ENCODE data around the gene PRSS1. TPM values are rescaled to one million over a fixed set of nuclear protein-coding genes. Genes with fewer than 3 reads are reported as not detected.
A peak's percentile ranks its signal among the peaks of the same experiment; 100 is the strongest.

Gene PRSS1
- total RNA-seq, 1 donor from 2014 or later = not detected

DNA sequence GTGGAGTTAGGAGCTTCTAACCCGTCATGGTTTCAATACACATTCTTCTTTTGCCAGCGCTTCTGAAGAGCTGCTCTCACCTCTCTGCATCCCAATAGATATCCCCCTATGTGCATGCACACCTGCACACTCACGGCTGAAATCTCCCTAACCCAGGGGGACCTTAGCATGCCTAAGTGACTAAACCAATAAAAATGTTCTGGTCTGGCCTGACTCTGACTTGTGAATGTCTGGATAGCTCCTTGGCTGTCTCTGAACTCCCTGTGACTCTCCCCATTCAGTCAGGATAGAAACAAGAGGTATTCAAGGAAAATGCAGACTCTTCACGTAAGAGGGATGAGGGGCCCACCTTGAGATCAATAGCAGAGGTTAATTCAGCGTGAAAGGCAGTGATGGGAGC is 43.9 kb downstream of the PRSS1 start:
- Mint-ChIP-seq H3K9me3 (no peaks in the 10 kb centered on the region), H3K36me3 (ENCODE audit: low read depth) (peaks cover 20% of the 10 kb centered on the region), H3K27me3 (no peaks in the 10 kb centered on the region), H3K4me1 (peaks cover 81% of the 10 kb centered on the region), H3K4me3 (no peak overlapping the region), H3K27ac (peak overlapping the region; percentile 99)
- POLR2A ChIA-PET = interaction anchor here (0.6 to 20.4 kb wide), 6 partner anchors 9 to 222 kb away, joined by 3 to 1916 read pairs (median 9); partner anchors contain the start of gene EPHB6
- ATAC-seq (ENCODE audit: low read depth) = no peak
- DNase-seq = no peak
- intact Hi-C loops (cut with micrococcal nuclease) = no loop called here
- no peak for TF ChIP-seq CTCF (IDR thresholded peaks at IDR 0.05)
- CTCF ChIA-PET = interaction anchor here (1.6 to 21.3 kb wide), 4 partner anchors 8 to 161 kb away, joined by 5 to 571 read pairs (median 58); no protein-coding TSS in a partner anchor

DNA sequence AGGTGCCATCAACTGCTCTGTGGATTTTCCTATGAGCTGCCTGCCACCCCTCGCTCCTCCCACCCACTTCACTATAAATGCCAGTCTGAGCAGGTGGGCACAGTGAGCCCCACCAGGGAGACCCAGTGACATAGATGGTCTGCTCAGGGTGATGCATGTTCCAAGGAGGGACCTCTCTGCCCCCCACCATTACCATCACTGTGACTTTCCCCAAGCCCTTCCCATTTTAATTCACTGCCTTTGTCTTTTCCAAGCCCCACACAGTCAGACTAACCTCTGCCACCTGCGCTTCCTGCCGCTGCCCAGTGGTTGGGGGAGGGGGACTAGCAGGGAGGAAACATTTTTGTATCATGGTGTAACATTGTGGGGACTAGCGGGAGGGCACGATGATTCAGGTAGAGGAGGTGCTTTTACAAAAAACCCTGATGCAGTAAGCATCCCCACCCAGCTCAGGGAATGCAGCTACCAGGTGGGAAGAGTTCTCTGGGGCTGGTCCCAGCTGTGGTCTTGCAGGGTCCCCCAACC is 46.1 kb downstream of the PRSS1 start:
- DNase-seq (no peak), ATAC-seq (ENCODE audit: low read depth) (peak; percentile 23)
- peaks cover 84% of the 10 kb centered on the region for H3K4me1 Mint-ChIP-seq
- peak overlapping the region; percentile 97 for H3K4me3 Mint-ChIP-seq
- intact Hi-C loops (cut with micrococcal nuclease) = loop anchor here (1.0 kb wide), 1 partner anchor 12 kb away; no protein-coding TSS in a partner anchor
- TF ChIP-seq CTCF (IDR thresholded peaks at IDR 0.05) = no peak
- peak overlapping the region; percentile 99 for H3K27ac Mint-ChIP-seq
- no peaks in the 10 kb centered on the region for H3K27me3 Mint-ChIP-seq
- ChIA-PET CTCF (interaction anchor here (1.3 to 21.3 kb wide), 3 partner anchors 10 to 59 kb away, joined by 5 to 571 read pairs (median 109); no protein-coding TSS in a partner anchor), POLR2A (interaction anchor here (1.1 to 20.4 kb wide), 5 partner anchors 10 to 220 kb away, joined by 3 to 1916 read pairs (median 38); partner anchors contain the start of gene EPHB6)
- no peaks in the 10 kb centered on the region for H3K9me3 Mint-ChIP-seq
- H3K36me3 Mint-ChIP-seq (ENCODE audit: low read depth) = peaks cover 43% of the 10 kb centered on the region

DNA sequence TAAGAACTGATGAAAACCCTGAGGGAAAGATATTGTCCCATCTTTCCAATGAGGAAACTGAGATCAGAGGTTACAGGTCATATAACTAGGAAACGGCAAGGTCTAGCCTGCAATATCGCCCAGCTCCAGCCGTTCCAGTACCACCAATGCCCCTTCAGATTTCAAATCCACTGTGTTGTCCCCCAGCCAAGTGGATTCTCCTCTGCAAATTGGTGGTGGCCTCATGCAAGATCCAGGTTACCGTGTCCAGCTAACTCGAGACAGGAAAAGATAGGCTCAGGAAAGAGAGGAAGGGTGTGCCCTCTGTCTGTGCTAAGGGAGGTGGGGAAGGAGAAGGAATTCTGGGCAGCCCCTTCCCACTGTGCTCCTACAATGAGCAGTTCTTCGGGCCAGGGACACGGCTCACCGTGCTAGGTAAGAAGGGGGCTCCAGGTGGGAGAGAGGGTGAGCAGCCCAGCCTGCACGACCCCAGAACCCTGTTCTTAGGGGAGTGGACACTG is 46.8 kb downstream of the PRSS1 start:
- peak overlapping the region; percentile 99 for H3K27ac Mint-ChIP-seq
- intact Hi-C loops (cut with micrococcal nuclease) = no loop called here
- peak overlapping the region; percentile 97 for H3K4me3 Mint-ChIP-seq
- ATAC-seq (ENCODE audit: low read depth) = no peak
- no peak for DNase-seq
- no peak for TF ChIP-seq CTCF (IDR thresholded peaks at IDR 0.05)
- ChIA-PET CTCF (interaction anchor here (1.3 to 21.3 kb wide), 3 partner anchors 11 to 58 kb away, joined by 5 to 571 read pairs (median 109); no protein-coding TSS in a partner anchor), POLR2A (interaction anchor here (1.1 to 20.4 kb wide), 7 partner anchors 10 to 220 kb away, joined by 3 to 1916 read pairs (median 22); partner anchors contain the start of genes EPHB6 and PRSS2)
- H3K36me3 Mint-ChIP-seq (ENCODE audit: low read depth) = peaks cover 49% of the 10 kb centered on the region
- H3K9me3 Mint-ChIP-seq = no peaks in the 10 kb centered on the region
- peaks cover 84% of the 10 kb centered on the region for H3K4me1 Mint-ChIP-seq
- H3K27me3 Mint-ChIP-seq = no peaks in the 10 kb centered on the region

GRCh38 chr7:142796501-142797390 is 47.5 kb downstream of the PRSS1 start:
- Mint-ChIP-seq H3K4me1 (peaks cover 83% of the 10 kb centered on the region), H3K36me3 (ENCODE audit: low read depth) (peaks cover 56% of the 10 kb centered on the region), H3K4me3 (peak overlapping the region; percentile 97), H3K27me3 (no peaks in the 10 kb centered on the region), H3K27ac (peak overlapping the region; percentile 99), H3K9me3 (no peaks in the 10 kb centered on the region)
- DNase-seq (peak; percentile 47), ATAC-seq (ENCODE audit: low read depth) (peak; percentile 44)
- intact Hi-C loops (cut with micrococcal nuclease) = loop anchor here (1.0 kb wide), 1 partner anchor 58 kb away; no protein-coding TSS in a partner anchor
- ChIA-PET POLR2A (interaction anchor here (0.6 to 20.4 kb wide), 12 partner anchors 11 to 1059 kb away, joined by 3 to 1916 read pairs (median 6); partner anchors contain the start of genes EPHB6, PRSS2 and SSBP1), CTCF (interaction anchor here (1.6 to 21.3 kb wide), 3 partner anchors 11 to 164 kb away, joined by 5 to 571 read pairs (median 109); no protein-coding TSS in a partner anchor)
- TF ChIP-seq CTCF (IDR thresholded peaks at IDR 0.05) = no peak

All from activated B cell treated with CpG ODN at 0.5 μM for 24 hours (primary cell).